Measurements from ENCODE around the gene KCTD16. TPM values are rescaled to one million over a fixed set of nuclear protein-coding genes. Genes with fewer than 3 reads are reported as not detected.

The KCTD16 gene
- total RNA-seq, 2 donors from 2014 or later = 0.02 to 0.03 TPM

DNA sequence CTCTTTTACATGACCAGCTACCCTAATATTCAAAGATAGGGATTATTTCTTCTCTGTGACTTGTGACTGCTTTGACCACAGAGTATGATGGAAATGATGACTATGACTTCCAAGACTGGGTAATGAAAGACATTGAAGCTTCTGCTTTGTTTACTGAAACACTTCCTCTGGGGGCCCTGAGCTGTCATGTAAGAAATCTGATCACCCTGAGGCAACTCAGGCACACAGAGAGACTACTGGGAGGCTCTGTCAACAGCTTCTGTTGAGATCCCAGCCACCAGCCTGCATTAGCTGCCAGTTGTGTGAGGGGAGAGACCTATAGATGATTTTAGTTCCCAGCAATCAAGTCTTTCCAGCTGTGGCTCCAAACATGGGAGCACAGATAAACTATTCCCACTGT lies 76.5 kb downstream of the KCTD16 start:
- no peaks in the 10 kb centered on the region for H3K36me3 ChIP-seq
- TF ChIP-seq, protein P1, sequence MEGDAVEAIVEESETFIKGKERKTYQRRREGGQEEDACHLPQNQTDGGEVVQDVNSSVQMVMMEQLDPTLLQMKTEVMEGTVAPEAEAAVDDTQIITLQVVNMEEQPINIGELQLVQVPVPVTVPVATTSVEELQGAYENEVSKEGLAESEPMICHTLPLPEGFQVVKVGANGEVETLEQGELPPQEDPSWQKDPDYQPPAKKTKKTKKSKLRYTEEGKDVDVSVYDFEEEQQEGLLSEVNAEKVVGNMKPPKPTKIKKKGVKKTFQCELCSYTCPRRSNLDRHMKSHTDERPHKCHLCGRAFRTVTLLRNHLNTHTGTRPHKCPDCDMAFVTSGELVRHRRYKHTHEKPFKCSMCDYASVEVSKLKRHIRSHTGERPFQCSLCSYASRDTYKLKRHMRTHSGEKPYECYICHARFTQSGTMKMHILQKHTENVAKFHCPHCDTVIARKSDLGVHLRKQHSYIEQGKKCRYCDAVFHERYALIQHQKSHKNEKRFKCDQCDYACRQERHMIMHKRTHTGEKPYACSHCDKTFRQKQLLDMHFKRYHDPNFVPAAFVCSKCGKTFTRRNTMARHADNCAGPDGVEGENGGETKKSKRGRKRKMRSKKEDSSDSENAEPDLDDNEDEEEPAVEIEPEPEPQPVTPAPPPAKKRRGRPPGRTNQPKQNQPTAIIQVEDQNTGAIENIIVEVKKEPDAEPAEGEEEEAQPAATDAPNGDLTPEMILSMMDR (IDR thresholded peaks at IDR 0.05) = no peak
- H3K4me1 ChIP-seq = no peaks in the 10 kb centered on the region
- no peak overlapping the region for H3K27ac ChIP-seq
- H3K9ac ChIP-seq (ENCODE audit: low read depth in 2 of 2, low read length in 2 of 2) = no peak overlapping the region
- no peaks in the 10 kb centered on the region for H3K9me3 ChIP-seq
- intact Hi-C loops (cut with DNase I) = no loop called here
- DNase-seq = no peak
- no peaks in the 10 kb centered on the region for H3K27me3 ChIP-seq
- H3K4me3 ChIP-seq = no peak overlapping the region

DNA sequence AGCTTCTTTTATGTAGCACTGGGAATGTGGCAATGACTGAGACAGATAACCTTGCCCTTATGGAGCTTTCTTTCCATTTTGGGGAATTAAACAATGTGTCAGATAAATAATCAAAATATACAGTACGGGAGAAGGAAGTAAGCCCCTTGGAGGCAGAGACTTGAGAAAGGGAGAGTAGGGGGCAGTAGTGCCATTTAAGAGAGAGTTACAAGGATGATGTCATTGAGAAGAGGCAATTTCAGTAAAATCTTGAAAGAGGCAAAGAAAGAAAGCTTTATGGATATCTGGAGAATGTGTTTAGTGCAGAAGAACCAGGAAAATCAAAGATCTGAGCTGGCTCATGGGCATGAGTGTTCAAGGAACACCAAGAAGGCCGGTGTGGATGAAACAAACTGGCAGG lies 77.3 kb downstream of the KCTD16 start:
- H3K9me3 ChIP-seq = no peaks in the 10 kb centered on the region
- H3K27me3 ChIP-seq = no peaks in the 10 kb centered on the region
- no peaks in the 10 kb centered on the region for H3K4me1 ChIP-seq
- no peaks in the 10 kb centered on the region for H3K36me3 ChIP-seq
- no peak for DNase-seq
- H3K9ac ChIP-seq (ENCODE audit: low read depth in 2 of 2, low read length in 2 of 2) = no peak overlapping the region
- intact Hi-C loops (cut with DNase I) = no loop called here
- no peak overlapping the region for H3K4me3 ChIP-seq
- TF ChIP-seq, protein P1 (IDR thresholded peaks at IDR 0.05) = no peak
- no peak overlapping the region for H3K27ac ChIP-seq

DNA sequence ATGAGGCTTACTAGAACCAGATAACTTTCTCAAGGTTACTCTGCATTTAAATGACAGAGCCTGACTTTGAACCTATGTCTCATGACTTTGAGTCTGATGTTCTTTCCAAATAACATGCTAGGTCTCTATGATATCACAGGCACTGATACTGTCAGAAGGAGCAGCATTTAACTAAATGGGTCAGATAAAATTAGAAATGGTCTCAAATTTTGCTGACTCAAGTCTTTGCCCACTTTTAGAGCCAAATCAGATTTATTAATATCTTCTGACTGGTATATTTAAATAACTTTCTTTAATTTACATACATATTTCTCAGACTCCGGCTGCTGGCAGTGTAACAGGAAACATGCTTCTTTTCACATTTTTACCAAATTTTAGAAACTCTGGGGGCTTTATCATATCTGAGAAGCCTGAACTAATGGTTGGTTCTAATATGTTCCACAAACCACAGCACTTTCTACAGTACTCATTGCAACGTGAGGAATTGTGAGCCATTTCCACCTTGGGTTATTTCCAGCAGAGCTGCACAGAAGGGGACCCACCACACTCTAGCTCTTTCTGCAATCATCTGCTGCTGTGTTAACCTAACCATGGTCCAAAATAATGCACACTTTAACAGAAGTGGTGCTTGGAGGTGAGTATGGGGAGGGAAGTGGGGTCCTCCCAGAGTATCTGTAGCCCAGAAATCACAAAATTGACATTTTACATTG lies 79.2 kb downstream of the KCTD16 start:
- H3K9ac ChIP-seq (ENCODE audit: low read depth in 2 of 2, low read length in 2 of 2) = no peak overlapping the region
- H3K9me3 ChIP-seq = no peaks in the 10 kb centered on the region
- H3K36me3 ChIP-seq = no peaks in the 10 kb centered on the region
- no peak overlapping the region for H3K27ac ChIP-seq
- intact Hi-C loops (cut with DNase I) = no loop called here
- DNase-seq = no peak
- TF ChIP-seq, protein P1 (IDR thresholded peaks at IDR 0.05) = no peak
- H3K4me1 ChIP-seq = no peaks in the 10 kb centered on the region
- H3K27me3 ChIP-seq = no peaks in the 10 kb centered on the region
- H3K4me3 ChIP-seq = no peak overlapping the region

DNA sequence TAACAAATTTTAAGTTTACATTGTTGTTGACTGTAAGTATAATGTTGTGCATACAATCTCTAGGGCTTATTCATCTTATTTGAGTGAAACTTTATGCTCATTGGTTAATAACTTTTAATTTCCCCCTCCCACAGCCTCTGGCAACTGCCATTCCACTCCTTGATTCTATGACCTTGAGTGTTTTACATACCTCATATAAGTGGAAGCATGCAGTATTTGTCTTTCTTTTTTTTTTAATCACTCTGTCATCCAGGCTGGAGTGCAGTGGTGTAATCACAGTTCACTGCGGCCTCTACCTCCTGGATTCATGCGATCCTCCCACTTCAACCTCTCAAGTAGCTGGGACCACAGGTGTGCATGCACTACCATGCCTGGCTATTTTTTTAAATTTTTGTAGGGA lies 83.9 kb downstream of the KCTD16 start:
- H3K9ac ChIP-seq (ENCODE audit: low read depth in 2 of 2, low read length in 2 of 2) = no peak overlapping the region
- H3K4me1 ChIP-seq = no peaks in the 10 kb centered on the region
- no peak overlapping the region for H3K27ac ChIP-seq
- TF ChIP-seq, protein P1 (IDR thresholded peaks at IDR 0.05) = no peak
- DNase-seq = no peak
- H3K27me3 ChIP-seq = no peaks in the 10 kb centered on the region
- no peaks in the 10 kb centered on the region for H3K36me3 ChIP-seq
- intact Hi-C loops (cut with DNase I) = no loop called here
- H3K4me3 ChIP-seq = no peak overlapping the region
- no peaks in the 10 kb centered on the region for H3K9me3 ChIP-seq

DNA sequence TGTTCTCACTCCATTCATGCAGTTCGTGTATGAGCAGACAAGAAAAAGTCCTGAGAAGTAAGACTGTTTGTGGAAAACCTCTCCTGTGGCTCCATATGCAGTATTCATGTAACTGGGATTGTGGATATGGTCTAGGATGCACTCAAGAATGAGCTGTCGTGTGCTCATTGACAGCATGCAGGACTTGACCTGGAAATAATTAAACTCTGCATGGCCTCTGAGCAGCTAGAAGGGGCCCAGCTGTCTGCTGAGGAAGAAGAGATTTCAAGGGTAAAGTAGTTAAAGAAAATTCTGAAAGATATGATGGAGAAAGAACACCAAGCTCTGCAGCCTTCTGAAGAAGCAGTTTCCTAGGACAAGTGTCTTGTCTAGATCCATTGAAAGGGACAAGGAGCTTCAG lies 89.4 kb downstream of the KCTD16 start:
- Histone ChIP-seq H3K27me3 (no peaks in the 10 kb centered on the region), H3K27ac (no peak overlapping the region), H3K9me3 (no peaks in the 10 kb centered on the region), H3K4me3 (no peak overlapping the region), H3K4me1 (no peaks in the 10 kb centered on the region), H3K36me3 (no peaks in the 10 kb centered on the region), H3K9ac (ENCODE audit: low read depth in 2 of 2, low read length in 2 of 2) (no peak overlapping the region)
- intact Hi-C loops (cut with DNase I) = no loop called here
- no peak for DNase-seq
- TF ChIP-seq, protein P1 (IDR thresholded peaks at IDR 0.05) = no peak
